ENCODE data around the gene SEZ6. TPM values are rescaled to one million over a fixed set of nuclear protein-coding genes. Genes with fewer than 3 reads are reported as not detected.

Gene SEZ6
- polyA plus RNA-seq, 2 of the 4 experiments (the other 2 are of a cell fraction), result not detected

- no peak overlapping the region for H3K4me2 ChIP-seq
- POLR2A ChIA-PET, result no interaction called here
- CTCF ChIA-PET, result interaction anchor here (0.5 to 5.7 kb wide), 10 partner anchors 10 to 260 kb away, joined by 3 to 31 read pairs (median 4); no protein-coding TSS in a partner anchor
- no peak for TF ChIP-seq EHMT2 (IDR thresholded peaks at IDR 0.05; ENCODE audit: low read depth)
- no peak for TF ChIP-seq NPAS2 (CRISPR knock-in tag; IDR thresholded peaks at IDR 0.05; ENCODE audit: borderline replicate concordance)
- TF ChIP-seq PBX3 (IDR thresholded peaks at IDR 0.05), result no peak
- no peak for TF ChIP-seq EHF (CRISPR knock-in tag; IDR thresholded peaks at IDR 0.05)
- FAIRE-seq (no peak), DNase-seq (ENCODE audit: low read depth in 1 of 2, low spot score in 1 of 2) (no peak), ATAC-seq (no peak)
- WGBS (ENCODE audit: missing lambda C conversion rate), result 56% methylated on average over 14 of the region's 15 CpGs
- no peaks in the 10 kb centered on the region for H3K4me1 ChIP-seq
- H3K9me3 ChIP-seq, result no peaks in the 10 kb centered on the region
- H3K27ac ChIP-seq, result no peak overlapping the region
- no peak overlapping the region for H3K4me3 ChIP-seq
Measured at GRCh38 chr17:28986714-28987655, 18.8 kb downstream of the SEZ6 start.

GRCh38 chr17:28985950-28986713 lies 19.7 kb downstream of the SEZ6 start:
- Histone ChIP-seq H3K4me1 (no peaks in the 10 kb centered on the region), H3K9me3 (no peaks in the 10 kb centered on the region), H3K4me3 (no peak overlapping the region), H3K4me2 (no peak overlapping the region), H3K27ac (no peak overlapping the region)
- TF ChIP-seq RFX5 (IDR thresholded peaks at IDR 0.05), result no peak
- no peak for TF ChIP-seq HDAC2 (IDR thresholded peaks at IDR 0.05)
- TF ChIP-seq CBX2 (IDR thresholded peaks at IDR 0.05; ENCODE audit: borderline replicate concordance, low read depth), result no peak
- 76% methylated on average over 32 of the region's 36 CpGs for WGBS (ENCODE audit: missing lambda C conversion rate)
- no peak for FAIRE-seq
- DNase-seq (ENCODE audit: low read depth in 1 of 2, low spot score in 1 of 2), result no peak
- ChIA-PET CTCF (interaction anchor here (1.1 to 5.7 kb wide), 6 partner anchors 21 to 158 kb away, joined by 3 to 31 read pairs (median 8); no protein-coding TSS in a partner anchor), POLR2A (no interaction called here)
- ATAC-seq, result no peak

- WGBS (ENCODE audit: missing lambda C conversion rate), result 31% methylated on average over 7 of the region's 7 CpGs
- no peak for FAIRE-seq
- TF ChIP-seq JUN (IDR thresholded peaks at IDR 0.05) (no peak), CHD2 (IDR thresholded peaks at IDR 0.05; ENCODE audit: low read length, partially characterized antibody) (no peak), SMC3 (IDR thresholded peaks at IDR 0.05) (no peak), RNF2 (IDR thresholded peaks at IDR 0.05; ENCODE audit: borderline replicate concordance, low read depth) (no peak), MAX (IDR thresholded peaks at IDR 0.05) (no peak), KDM5A (IDR thresholded peaks at IDR 0.05) (no peak), ZFP36 (IDR thresholded peaks at IDR 0.05; ENCODE audit: borderline replicate concordance, partially characterized antibody) (no peak), NPAS2 (CRISPR knock-in tag; IDR thresholded peaks at IDR 0.05; ENCODE audit: borderline replicate concordance) (no peak), RCOR1 (IDR thresholded peaks at IDR 0.05; ENCODE audit: low read depth, low read length) (no peak)
- no peaks in the 10 kb centered on the region for H3K9me3 ChIP-seq
- POLR2A ChIA-PET, result interaction anchor here (0.6 kb wide), 1 partner anchor 88 kb away, joined by 4 read pairs; no protein-coding TSS in a partner anchor
- H3K27ac ChIP-seq, result no peak overlapping the region
- no peak overlapping the region for H3K4me3 ChIP-seq
- CTCF ChIA-PET, result interaction anchor here (0.7 to 5.7 kb wide), 14 partner anchors 10 to 254 kb away, joined by 3 to 31 read pairs (median 4); no protein-coding TSS in a partner anchor
- no peak for ATAC-seq
- H3K4me1 ChIP-seq, result no peaks in the 10 kb centered on the region
- no peak for DNase-seq (ENCODE audit: low read depth in 1 of 2, low spot score in 1 of 2)
- no peak overlapping the region for H3K4me2 ChIP-seq
Measured at GRCh38 chr17:28983286-28984230, 22.3 kb downstream of the SEZ6 start.
